ENCODE data around the gene TSSC4.

GRCh38 chr11:2406451-2406850 lies 5.9 kb downstream of the TSSC4 start:
- TF ChIP-seq POLR2AphosphoS5 (IDR thresholded peaks at IDR 0.05; ENCODE audit: low read depth, low read length) (no peak), TAF1 (IDR thresholded peaks at IDR 0.05; ENCODE audit: borderline replicate concordance, insufficient read depth, low read length) (no peak), SIN3A (IDR thresholded peaks at IDR 0.05; ENCODE audit: borderline replicate concordance, insufficient read depth, low read length) (no peak)
- TF ChIP-seq, protein P1, sequence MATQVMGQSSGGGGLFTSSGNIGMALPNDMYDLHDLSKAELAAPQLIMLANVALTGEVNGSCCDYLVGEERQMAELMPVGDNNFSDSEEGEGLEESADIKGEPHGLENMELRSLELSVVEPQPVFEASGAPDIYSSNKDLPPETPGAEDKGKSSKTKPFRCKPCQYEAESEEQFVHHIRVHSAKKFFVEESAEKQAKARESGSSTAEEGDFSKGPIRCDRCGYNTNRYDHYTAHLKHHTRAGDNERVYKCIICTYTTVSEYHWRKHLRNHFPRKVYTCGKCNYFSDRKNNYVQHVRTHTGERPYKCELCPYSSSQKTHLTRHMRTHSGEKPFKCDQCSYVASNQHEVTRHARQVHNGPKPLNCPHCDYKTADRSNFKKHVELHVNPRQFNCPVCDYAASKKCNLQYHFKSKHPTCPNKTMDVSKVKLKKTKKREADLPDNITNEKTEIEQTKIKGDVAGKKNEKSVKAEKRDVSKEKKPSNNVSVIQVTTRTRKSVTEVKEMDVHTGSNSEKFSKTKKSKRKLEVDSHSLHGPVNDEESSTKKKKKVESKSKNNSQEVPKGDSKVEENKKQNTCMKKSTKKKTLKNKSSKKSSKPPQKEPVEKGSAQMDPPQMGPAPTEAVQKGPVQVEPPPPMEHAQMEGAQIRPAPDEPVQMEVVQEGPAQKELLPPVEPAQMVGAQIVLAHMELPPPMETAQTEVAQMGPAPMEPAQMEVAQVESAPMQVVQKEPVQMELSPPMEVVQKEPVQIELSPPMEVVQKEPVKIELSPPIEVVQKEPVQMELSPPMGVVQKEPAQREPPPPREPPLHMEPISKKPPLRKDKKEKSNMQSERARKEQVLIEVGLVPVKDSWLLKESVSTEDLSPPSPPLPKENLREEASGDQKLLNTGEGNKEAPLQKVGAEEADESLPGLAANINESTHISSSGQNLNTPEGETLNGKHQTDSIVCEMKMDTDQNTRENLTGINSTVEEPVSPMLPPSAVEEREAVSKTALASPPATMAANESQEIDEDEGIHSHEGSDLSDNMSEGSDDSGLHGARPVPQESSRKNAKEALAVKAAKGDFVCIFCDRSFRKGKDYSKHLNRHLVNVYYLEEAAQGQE (IDR thresholded peaks at IDR 0.05; ENCODE audit: insufficient read depth in 1 of 2, low read depth in 2 of 2, low read length in 2 of 2), result no peak
